Measurements from ENCODE around the gene STYX. TPM values are rescaled to one million over a fixed set of nuclear protein-coding genes. Genes with fewer than 3 reads are reported as not detected.
A peak's percentile ranks its signal among the peaks of the same experiment; 100 is the strongest.
"Not testable (repeated sequence)": the region's sequence is repeated elsewhere in the genome, so short reads cannot be mapped to it uniquely, and the experiment has no call there.

Gene STYX
- total RNA-seq, 2 experiments from 2014 or later = 15.9 to 17.0 TPM

- intact Hi-C loops (cut with micrococcal nuclease) = loop anchor here (1.0 kb wide), 2 partner anchors 35 to 177 kb away; partner anchors contain the start of genes GPR137C and TXNDC16
- H3K27me3 Mint-ChIP-seq = no peaks in the 10 kb centered on the region
- H3K27ac Mint-ChIP-seq = peak overlapping the region; percentile 82
- POLR2A ChIA-PET = interaction anchor here (0.9 to 2.3 kb wide), 7 partner anchors 12 to 423 kb away, joined by 3 to 10 read pairs (median 4); partner anchors contain the start of genes ERO1A and PSMC6
- peaks cover 31% of the 10 kb centered on the region for H3K36me3 Mint-ChIP-seq
- H3K4me1 Mint-ChIP-seq (ENCODE audit: low read depth) = peaks cover 28% of the 10 kb centered on the region
- DNase-seq = no peak
- no peaks in the 10 kb centered on the region for H3K9me3 Mint-ChIP-seq
- peak overlapping the region; percentile 87 for H3K4me3 Mint-ChIP-seq
- CTCF ChIA-PET = interaction anchor here (0.9 to 1.1 kb wide), 3 partner anchors 13 to 177 kb away, joined by 3 to 4 read pairs (median 3); partner anchors contain the start of genes GPR137C and TXNDC16
Observed at GRCh38 chr14:52729585-52729924, 411 bp upstream of the STYX start.

- H3K4me1 Mint-ChIP-seq (ENCODE audit: low read depth) = peaks cover 34% of the 10 kb centered on the region
- ChIA-PET POLR2A (interaction anchor here (0.6 to 2.3 kb wide), 2 partner anchors 11 to 81 kb away, joined by 4 to 10 read pairs; no protein-coding TSS in a partner anchor), CTCF (no interaction called here)
- no peaks in the 10 kb centered on the region for H3K9me3 Mint-ChIP-seq
- DNase-seq = no peak
- peak overlapping the region; percentile 82 for H3K27ac Mint-ChIP-seq
- H3K27me3 Mint-ChIP-seq = no peaks in the 10 kb centered on the region
- H3K4me3 Mint-ChIP-seq = peak overlapping the region; percentile 87
- peaks cover 33% of the 10 kb centered on the region for H3K36me3 Mint-ChIP-seq
- intact Hi-C loops (cut with micrococcal nuclease) = loop anchor here (1.0 to 10.0 kb wide), 4 partner anchors 12 to 424 kb away; partner anchors contain the start of genes DDHD1, GNPNAT1 and PSMC6
Observed at GRCh38 chr14:52730709-52731111, 744 bp downstream of the STYX start.

- POLR2A ChIA-PET = no interaction called here
- peaks cover 57% of the 10 kb centered on the region for H3K4me1 Mint-ChIP-seq (ENCODE audit: low read depth)
Observed at GRCh38 chr14:52733824-52734223, 3.9 kb downstream of the STYX start.

DNA sequence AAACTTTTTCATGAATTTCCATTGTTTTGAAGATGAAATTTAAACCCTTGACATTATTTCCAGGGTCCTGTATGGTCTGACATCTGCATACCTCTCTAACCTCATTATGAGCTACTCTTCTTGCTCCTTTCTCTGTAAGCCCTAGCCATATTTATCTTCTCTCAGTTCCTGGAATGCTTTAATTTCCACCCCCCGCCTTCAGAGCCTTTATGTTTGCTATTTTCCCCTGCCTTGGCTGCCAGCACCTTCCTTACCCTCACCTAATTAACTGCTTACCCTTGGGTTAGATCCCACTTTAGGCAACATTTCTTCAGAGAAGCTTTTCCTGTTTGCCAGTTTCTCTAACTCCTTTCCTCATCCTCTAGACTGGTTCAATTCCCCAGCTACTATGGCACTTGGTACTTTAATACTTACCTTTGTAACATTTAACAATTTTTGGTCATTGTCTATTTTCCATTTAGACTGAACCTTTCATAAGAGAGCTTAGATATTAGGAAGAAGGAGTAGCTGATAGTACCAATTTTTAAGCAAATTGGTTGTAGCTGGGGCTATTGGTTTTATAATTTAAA, 6.0 kb downstream of the STYX start:
- ChIA-PET POLR2A (no interaction called here), CTCF (no interaction called here)
- no peak for DNase-seq
- Mint-ChIP-seq H3K27me3 (no peaks in the 10 kb centered on the region), H3K4me1 (ENCODE audit: low read depth) (peaks cover 65% of the 10 kb centered on the region), H3K4me3 (no peak overlapping the region), H3K36me3 (peaks cover 25% of the 10 kb centered on the region), H3K9me3 (no peaks in the 10 kb centered on the region), H3K27ac (peak overlapping the region; percentile 31)
- intact Hi-C loops (cut with micrococcal nuclease) = loop anchor here (10.0 kb wide), 1 partner anchor 419 kb away; the partner anchor contains the start of gene DDHD1

More at GRCh38 chr14:52733824-52734223, 3.9 kb downstream of the STYX start:
- intact Hi-C loops (cut with micrococcal nuclease) = loop anchor here (10.0 kb wide), 1 partner anchor 421 kb away; the partner anchor contains the start of gene DDHD1
- H3K27ac Mint-ChIP-seq = no peak overlapping the region
- DNase-seq = no peak
- peaks cover 25% of the 10 kb centered on the region for H3K36me3 Mint-ChIP-seq
- H3K4me3 Mint-ChIP-seq = no peak overlapping the region
- H3K9me3 Mint-ChIP-seq = no peaks in the 10 kb centered on the region
- no peaks in the 10 kb centered on the region for H3K27me3 Mint-ChIP-seq
- CTCF ChIA-PET = no interaction called here

DNA sequence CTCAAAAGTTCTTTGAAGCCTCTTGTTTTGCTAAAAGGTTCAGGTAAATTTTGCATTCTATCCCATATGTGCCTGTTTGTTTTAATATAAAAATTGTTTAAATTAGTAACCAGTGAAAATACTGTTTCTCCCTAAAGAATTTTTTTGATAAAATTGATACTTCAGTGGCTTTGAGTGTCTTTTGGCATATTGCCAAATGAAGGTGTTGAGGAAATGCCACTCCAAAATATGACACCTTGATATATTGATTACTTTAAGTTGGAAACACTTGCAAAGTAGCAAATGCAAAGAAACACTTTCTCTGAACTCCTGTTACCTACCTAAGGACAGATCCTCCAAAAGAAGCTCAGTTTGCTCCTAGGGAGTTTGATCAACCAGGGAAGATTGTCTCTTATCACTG, 8.4 kb downstream of the STYX start:
- peaks cover 68% of the 10 kb centered on the region for H3K4me1 Mint-ChIP-seq (ENCODE audit: low read depth)
- POLR2A ChIA-PET = interaction anchor here (0.8 kb wide), 1 partner anchor 42 kb away, joined by 4 read pairs; no protein-coding TSS in a partner anchor

GRCh38 chr14:52740751-52741150, 10.8 kb downstream of the STYX start:
- Mint-ChIP-seq H3K4me3 (no peak overlapping the region), H3K9me3 (no peaks in the 10 kb centered on the region), H3K27ac (peak overlapping the region; percentile 29), H3K36me3 (peaks cover 10% of the 10 kb centered on the region), H3K27me3 (no peaks in the 10 kb centered on the region), H3K4me1 (ENCODE audit: low read depth) (peaks cover 74% of the 10 kb centered on the region)
- intact Hi-C loops (cut with micrococcal nuclease) = loop anchor here (5.0 kb wide), 1 partner anchor 452 kb away; no protein-coding TSS in a partner anchor
- no peak for DNase-seq
- CTCF ChIA-PET = no interaction called here
- POLR2A ChIA-PET = interaction anchor here (0.7 to 2.0 kb wide), 2 partner anchors 11 to 412 kb away, joined by 3 to 10 read pairs; partner anchors contain the start of genes DDHD1 and STYX

More for the DNA sequence above, 8.4 kb downstream of the STYX start:
- Mint-ChIP-seq H3K27ac (no peak overlapping the region), H3K9me3 (no peaks in the 10 kb centered on the region), H3K27me3 (no peaks in the 10 kb centered on the region), H3K4me3 (no peak overlapping the region), H3K36me3 (peaks cover 21% of the 10 kb centered on the region)
- CTCF ChIA-PET = no interaction called here
- no peak for DNase-seq
- intact Hi-C loops (cut with micrococcal nuclease) = loop anchor here (10.0 kb wide), 1 partner anchor 416 kb away; the partner anchor contains the start of gene DDHD1

- peak overlapping the region; percentile 98 for H3K27ac Mint-ChIP-seq
- no peaks in the 10 kb centered on the region for H3K9me3 Mint-ChIP-seq
- peaks cover 18% of the 10 kb centered on the region for H3K36me3 Mint-ChIP-seq
- CTCF ChIA-PET = interaction anchor here (0.7 to 1.2 kb wide), 4 partner anchors 12 to 83 kb away, joined by 3 to 4 read pairs (median 4); partner anchors contain the start of gene STYX
- POLR2A ChIA-PET = interaction anchor here (2.0 kb wide), 1 partner anchor 12 kb away, joined by 10 read pairs; the partner anchor contains the start of gene STYX
- peaks cover 68% of the 10 kb centered on the region for H3K4me1 Mint-ChIP-seq (ENCODE audit: low read depth)
- DNase-seq = no peak
- no peaks in the 10 kb centered on the region for H3K27me3 Mint-ChIP-seq
- intact Hi-C loops (cut with micrococcal nuclease) = loop anchor here (1.0 to 5.0 kb wide), 4 partner anchors 12 to 450 kb away; partner anchors contain the start of genes GNPNAT1, PSMC6 and STYX
- H3K4me3 Mint-ChIP-seq = peak overlapping the region; percentile 73
Observed at GRCh38 chr14:52741865-52742264, 11.9 kb downstream of the STYX start.

DNA sequence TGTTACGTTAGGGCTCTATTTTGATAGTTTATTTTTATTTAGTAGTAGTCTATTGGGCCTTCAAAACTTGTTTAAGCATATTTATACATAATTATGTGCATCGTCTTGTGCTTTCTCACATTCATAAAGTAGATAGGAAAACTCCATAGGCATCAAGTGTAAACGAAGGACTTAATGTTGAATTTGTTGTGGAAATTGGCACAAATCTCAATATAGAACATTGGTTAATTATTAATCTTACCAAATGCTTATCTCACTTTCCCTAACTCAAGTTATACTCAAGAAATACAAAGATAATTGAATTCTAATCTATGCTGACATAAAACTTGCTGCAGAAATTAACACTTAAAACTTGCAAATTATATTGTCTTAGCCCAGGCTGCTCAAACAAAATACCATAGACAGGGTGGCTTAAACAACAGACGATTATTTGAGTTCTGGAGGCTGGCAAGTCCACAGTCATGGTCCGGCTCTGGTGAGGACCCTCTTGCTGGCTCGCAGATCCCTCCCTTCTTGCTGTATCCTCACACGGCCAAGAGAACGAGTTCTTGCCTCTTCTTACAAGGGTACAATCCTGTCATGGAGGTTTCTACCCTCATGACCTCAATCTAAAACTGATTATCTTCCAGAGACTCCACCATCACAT, 18.8 kb downstream of the STYX start:
- H3K9me3 Mint-ChIP-seq = no peaks in the 10 kb centered on the region
- H3K4me1 Mint-ChIP-seq (ENCODE audit: low read depth) = peaks cover 34% of the 10 kb centered on the region
- DNase-seq = no peak
- intact Hi-C loops (cut with micrococcal nuclease) = no loop called here
- peaks cover 26% of the 10 kb centered on the region for H3K36me3 Mint-ChIP-seq
- CTCF ChIA-PET = no interaction called here
- no peaks in the 10 kb centered on the region for H3K27me3 Mint-ChIP-seq
- no peak overlapping the region for H3K4me3 Mint-ChIP-seq
- H3K27ac Mint-ChIP-seq = no peak overlapping the region
- POLR2A ChIA-PET = no interaction called here

DNA sequence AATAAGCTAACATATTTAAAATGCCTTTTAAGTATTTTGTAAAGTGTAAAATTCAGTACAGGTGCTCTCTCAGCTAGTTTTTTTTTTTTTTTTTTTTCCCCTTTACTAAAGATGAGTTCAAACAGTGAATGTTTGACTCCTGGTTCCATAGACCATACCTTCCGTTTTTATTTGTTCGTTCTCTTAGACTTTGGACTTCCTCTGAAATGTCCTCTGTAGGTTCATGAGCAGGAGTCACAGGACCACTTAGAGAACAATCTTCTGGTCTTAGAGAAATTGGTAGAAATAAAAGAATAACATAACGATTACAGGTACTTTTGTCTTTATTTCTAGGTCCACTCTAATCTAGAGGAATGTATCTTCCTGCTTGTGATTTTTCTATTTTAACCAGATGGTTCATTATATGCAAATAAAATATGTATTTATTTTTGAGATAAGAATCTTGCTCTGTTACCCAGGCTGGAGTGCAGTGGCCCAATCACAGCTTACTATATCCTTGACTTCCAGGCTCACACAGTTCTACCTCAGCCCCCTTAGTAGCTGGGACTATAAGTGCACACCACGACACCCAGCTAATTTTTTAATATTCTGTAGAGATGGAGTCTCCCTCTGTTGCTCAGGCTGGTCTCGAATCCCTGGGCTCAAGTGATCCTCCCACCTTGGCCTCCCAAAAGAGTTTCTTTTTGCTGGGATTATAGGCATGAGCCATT, 25.8 kb downstream of the STYX start:
- Mint-ChIP-seq H3K9me3 (no peaks in the 10 kb centered on the region), H3K36me3 (peaks cover 12% of the 10 kb centered on the region), H3K4me1 (ENCODE audit: low read depth) (peaks cover 2% of the 10 kb centered on the region), H3K27me3 (no peaks in the 10 kb centered on the region), H3K27ac (no peak overlapping the region), H3K4me3 (no peak overlapping the region)
- intact Hi-C loops (cut with micrococcal nuclease) = no loop called here
- ChIA-PET POLR2A (interaction anchor here (1.3 kb wide), 1 partner anchor 11 kb away, joined by 4 read pairs; no protein-coding TSS in a partner anchor), CTCF (no interaction called here)
- DNase-seq = no peak

- no peak overlapping the region for H3K27ac Mint-ChIP-seq
- peaks cover 11% of the 10 kb centered on the region for H3K4me1 Mint-ChIP-seq (ENCODE audit: low read depth)
- peaks cover 21% of the 10 kb centered on the region for H3K36me3 Mint-ChIP-seq
- intact Hi-C loops (cut with micrococcal nuclease) = no loop called here
- DNase-seq = no peak
- no peaks in the 10 kb centered on the region for H3K27me3 Mint-ChIP-seq
- no peaks in the 10 kb centered on the region for H3K9me3 Mint-ChIP-seq
- H3K4me3 Mint-ChIP-seq = no peak overlapping the region
- CTCF ChIA-PET = interaction anchor here (1.2 kb wide), 1 partner anchor 16 kb away, joined by 4 read pairs; no protein-coding TSS in a partner anchor
- POLR2A ChIA-PET = interaction anchor here (0.8 kb wide), 1 partner anchor 32 kb away, joined by 3 read pairs; no protein-coding TSS in a partner anchor
Observed at GRCh38 chr14:52759145-52759544, 29.2 kb downstream of the STYX start.

DNA sequence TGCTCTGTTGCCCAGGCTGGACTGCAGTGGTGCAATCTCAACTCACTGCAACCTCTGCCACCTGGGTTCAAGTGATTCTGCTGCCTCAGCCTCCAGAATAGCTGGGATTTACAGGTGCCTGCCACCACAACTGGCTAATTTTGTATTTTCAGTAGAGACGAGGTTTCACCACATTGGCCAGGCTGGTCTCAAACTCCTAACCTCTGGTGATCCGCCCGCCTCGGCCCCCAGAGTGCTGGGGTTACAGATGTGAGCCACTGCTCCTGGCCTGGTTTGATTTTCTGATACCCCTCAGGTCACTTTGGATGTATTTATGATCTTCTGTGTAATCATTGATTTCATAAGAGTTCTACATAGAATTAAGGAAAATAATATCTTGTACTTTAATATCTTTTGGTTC, 33.0 kb downstream of the STYX start:
- Mint-ChIP-seq H3K4me1 (ENCODE audit: low read depth) (peaks cover 12% of the 10 kb centered on the region), H3K36me3 (peaks cover 29% of the 10 kb centered on the region)
- H3K27ac Mint-ChIP-seq; intact Hi-C loops (cut with micrococcal nuclease); POLR2A ChIA-PET; H3K9me3 Mint-ChIP-seq; DNase-seq; H3K27me3 Mint-ChIP-seq; H3K4me3 Mint-ChIP-seq: not testable (repeated sequence)
- CTCF ChIA-PET = interaction anchor here (1.1 kb wide), 1 partner anchor 18 kb away, joined by 3 read pairs; no protein-coding TSS in a partner anchor
